HepG2 (cell line): ENCODE measurements around the gene CAMK1D.

Experiments
- FOXP1 ChIP-seq, 2 experiments: fragments of 450-650 bp in 1 of 2; IDR thresholded peaks; 2 replicates each; pipeline ENCODE4 v1.6.1; 2017 to 2018; ENCODE audit warnings: antibody characterized with exemption in 1 of 2
- POLR2G ChIP-seq: fragments of 200-400 bp; formaldehyde crosslinking; IDR thresholded peaks from 2 replicates; pipeline ENCODE4 v1.6.1; 2018; ENCODE audit warnings: mild to moderate bottlenecking, low read depth, low read length, moderate library complexity

- no peak for TF ChIP-seq FOXP1 (IDR thresholded peaks at IDR 0.05)
- no peak for TF ChIP-seq FOXP1 (CRISPR knock-in tag; IDR thresholded peaks at IDR 0.05)
- TF ChIP-seq POLR2G: no peak
Observed at GRCh38 chr10:12344375-12345110, 4.8 kb upstream of the CAMK1D start.
